ENCODE measurements around the gene APOBEC3A. TPM values are rescaled to one million over a fixed set of nuclear protein-coding genes. Genes with fewer than 3 reads are reported as not detected.

APOBEC3A gene
- total and polyA plus RNA-seq, 2 of the 8 experiments (the other 6 are each of a cell fraction or from before 2014, with no cell fraction given): not detected

DNA sequence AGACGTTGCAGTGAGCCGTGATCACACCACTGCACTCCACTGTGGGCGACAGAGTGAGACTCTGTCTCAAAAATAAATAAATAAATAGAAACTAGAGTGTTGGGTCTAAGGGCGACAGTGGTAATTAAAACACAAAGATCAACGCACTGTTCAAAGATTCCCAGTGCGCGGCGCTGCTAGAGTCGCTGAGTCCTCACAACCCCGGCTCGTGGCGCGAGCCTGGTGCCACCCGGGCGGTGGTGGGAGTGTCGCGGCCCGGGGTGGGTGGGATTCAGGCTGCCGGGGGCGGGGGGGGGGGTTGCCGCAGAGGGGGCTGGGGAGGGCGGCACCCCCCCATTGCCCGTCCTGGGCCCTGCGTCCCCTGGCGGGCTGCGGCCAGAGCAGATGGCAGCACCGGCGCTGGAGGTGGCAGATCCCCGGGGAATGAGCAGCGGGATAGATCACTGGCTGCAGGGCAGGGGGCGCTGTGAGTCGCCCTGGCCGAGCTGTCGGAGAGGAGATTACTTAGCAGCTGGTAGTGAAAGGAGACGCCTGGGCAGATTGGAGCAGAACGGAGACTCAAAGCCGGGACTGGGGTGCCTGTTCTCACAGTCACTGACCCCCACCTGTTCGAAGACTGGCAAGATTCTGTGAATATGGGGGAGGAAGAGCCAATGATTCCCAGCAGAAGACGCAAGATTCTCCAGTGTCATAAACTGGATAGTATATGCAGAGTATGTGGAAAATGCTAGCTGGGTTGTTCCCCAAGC, 30.2 kb upstream of the APOBEC3A start (continued):
- TF ChIP-seq SIN3A (conservative IDR thresholded peaks at IDR 0.05 in 1 of 2, IDR thresholded peaks at IDR 0.05 in 1 of 2; ENCODE audit: low read depth in 1 of 2, low read length in 2 of 2): 0 out of 4 replicates have a peak, but pooled peaks have one; percentile 38 to 67
- no peak for TF ChIP-seq NRF1 (IDR thresholded peaks at IDR 0.05; ENCODE audit: low read depth, low read length)
- no peak for TF ChIP-seq KDM1A (IDR thresholded peaks at IDR 0.05; ENCODE audit: borderline replicate concordance, low read length)
- TF ChIP-seq, protein P1, sequence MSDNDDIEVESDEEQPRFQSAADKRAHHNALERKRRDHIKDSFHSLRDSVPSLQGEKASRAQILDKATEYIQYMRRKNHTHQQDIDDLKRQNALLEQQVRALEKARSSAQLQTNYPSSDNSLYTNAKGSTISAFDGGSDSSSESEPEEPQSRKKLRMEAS (IDR thresholded peaks at IDR 0.05): peak; percentile 52; the same call in 1 of the 2 replicates
